ENCODE data around the gene PBXIP1. TPM values are rescaled to one million over a fixed set of nuclear protein-coding genes. Genes with fewer than 3 reads are reported as not detected.
A peak's percentile ranks its signal among the peaks of the same experiment; 100 is the strongest.
"Not testable (repeated sequence)": the region's sequence is repeated elsewhere in the genome, so short reads cannot be mapped to it uniquely, and the experiment has no call there.

PBXIP1 gene
- total RNA-seq, 4 donors from 2014 or later, result 11.1 to 51.1 (median 29.3) TPM

GRCh38 chr1:154908937-154909336, 47.0 kb downstream of the PBXIP1 start:
- WGBS, 2 donors, result 90 to 94% methylated on average over 5 of the region's 5 CpGs
- Histone ChIP-seq H3K36me3 (no peaks in the 10 kb centered on the region), H3K4me3 (no peak overlapping the region), H3K27ac (no peak overlapping the region), H3K27me3 (no peaks in the 10 kb centered on the region), H3K9me3 (no peaks in the 10 kb centered on the region), H3K4me1 (peaks cover 4 to 36% (median 11%) of the 10 kb centered on the region in 3 donors)
- DNase-seq, result no peak
- intact Hi-C loops (cut with DNase I), result no loop called here
- no peak for TF ChIP-seq CTCF (IDR thresholded peaks at IDR 0.05)
- no peak for TF ChIP-seq POLR2A (IDR thresholded peaks at IDR 0.05)

- H3K4me3 ChIP-seq; intact Hi-C loops (cut with DNase I); DNase-seq; H3K27me3 ChIP-seq; H3K9me3 ChIP-seq; H3K27ac ChIP-seq; H3K36me3 ChIP-seq: not testable (repeated sequence)
- WGBS, 2 donors, result 44 to 46% methylated on average over 3 of the region's 3 CpGs
- H3K4me1 ChIP-seq, result peaks cover 4 to 36% (median 11%) of the 10 kb centered on the region in 3 donors
Measured at GRCh38 chr1:154908129-154908528, 47.8 kb downstream of the PBXIP1 start.

DNA sequence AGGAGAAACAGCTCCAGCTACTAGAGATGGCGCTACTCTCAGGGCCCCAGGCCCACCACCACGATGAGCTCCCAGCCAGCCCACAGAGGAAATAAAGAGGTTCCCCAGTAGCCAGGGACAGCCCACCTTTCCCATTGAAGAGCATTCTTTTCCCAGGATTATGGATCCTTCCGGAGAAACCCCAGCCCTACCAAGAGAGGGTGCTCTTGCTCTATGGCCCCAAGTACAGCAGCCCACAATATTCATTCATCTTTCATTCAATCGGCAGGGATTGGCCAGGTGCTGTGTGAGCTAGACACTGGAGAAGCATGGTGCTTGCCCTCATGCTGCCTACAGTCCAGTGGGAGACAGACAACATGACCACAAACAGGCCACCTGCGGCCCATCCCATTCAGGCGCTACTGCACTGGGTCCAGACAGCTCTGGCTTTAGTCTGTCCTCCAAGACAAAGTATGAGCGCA, 49.2 kb downstream of the PBXIP1 start:
- Histone ChIP-seq H3K4me3 (no peak overlapping the region), H3K4me1 (peaks cover 4 to 27% (median 6%) of the 10 kb centered on the region in 3 donors), H3K36me3 (no peaks in the 10 kb centered on the region), H3K9me3 (no peaks in the 10 kb centered on the region), H3K27me3 (no peaks in the 10 kb centered on the region), H3K27ac (no peak overlapping the region)
- TF ChIP-seq POLR2A (IDR thresholded peaks at IDR 0.05) (no peak), CTCF (IDR thresholded peaks at IDR 0.05) (peak in 5 of 6 experiments; percentile 36 to 76 (median 54))
- WGBS, 2 donors, result 63 to 73% methylated on average over 6 of the region's 7 CpGs
- no peak for DNase-seq
- intact Hi-C loops (cut with DNase I), result no loop called here

DNA sequence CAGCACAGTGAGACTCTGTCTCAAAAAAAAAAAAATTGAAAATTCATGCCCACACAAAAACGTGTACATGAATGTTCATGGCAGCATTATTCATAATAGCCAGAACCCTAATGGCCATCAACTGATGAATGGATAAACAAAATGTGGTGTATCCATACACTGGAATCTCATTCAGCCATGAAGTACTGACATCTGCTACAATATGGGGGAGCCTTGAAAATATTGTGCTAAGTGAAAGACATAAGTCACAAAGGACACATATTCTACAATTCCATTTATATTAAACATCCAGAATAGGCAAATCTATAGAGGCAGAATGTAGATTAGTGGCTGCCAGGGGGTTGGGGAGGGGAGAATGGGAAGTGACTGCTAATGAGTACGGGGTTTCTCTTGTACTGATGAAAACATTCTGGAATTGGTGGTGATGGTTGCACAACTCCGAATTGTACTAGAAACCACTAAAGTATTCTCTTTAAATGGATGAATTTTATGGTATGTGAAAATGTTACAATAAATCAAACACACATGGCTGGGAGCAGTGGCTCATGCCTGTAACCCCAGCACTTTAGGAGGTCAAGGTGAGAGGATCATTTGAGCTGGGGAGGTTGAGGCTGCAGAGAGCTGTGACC, 52.8 kb downstream of the PBXIP1 start:
- Histone ChIP-seq H3K9me3 (no peaks in the 10 kb centered on the region), H3K27me3 (no peaks in the 10 kb centered on the region), H3K4me1 (no peaks in the 10 kb centered on the region), H3K27ac (no peak overlapping the region), H3K4me3 (no peak overlapping the region), H3K36me3 (no peaks in the 10 kb centered on the region)
- WGBS, 2 donors, result 30 to 49% methylated on average over 3 of the region's 3 CpGs
- TF ChIP-seq CTCF (IDR thresholded peaks at IDR 0.05), result no peak
- TF ChIP-seq POLR2A (IDR thresholded peaks at IDR 0.05), result no peak
- no peak for DNase-seq
- intact Hi-C loops (cut with DNase I), result no loop called here

DNA sequence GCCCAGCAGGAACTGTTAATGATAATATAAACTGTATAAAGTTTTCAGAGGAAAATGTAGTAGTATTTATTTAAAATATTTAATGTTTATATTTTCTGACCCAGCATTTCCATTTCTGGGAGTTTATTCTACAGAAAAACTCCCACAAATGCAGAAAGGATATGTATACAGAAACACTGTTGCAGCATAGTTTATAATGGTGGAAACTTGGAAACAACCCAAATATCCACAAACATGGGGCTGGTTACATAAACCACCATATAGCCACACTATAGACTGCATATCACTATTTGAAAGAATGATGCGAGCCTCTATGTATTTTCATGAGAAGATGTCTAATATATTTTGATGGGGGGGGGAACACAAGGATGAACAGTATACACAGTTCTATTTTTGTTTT, 54.3 kb downstream of the PBXIP1 start:
- WGBS, 2 donors, result 74 to 92% methylated on average over 1 of the region's 1 CpG
- Histone ChIP-seq H3K27me3 (no peaks in the 10 kb centered on the region), H3K9me3 (no peaks in the 10 kb centered on the region), H3K4me1 (peaks cover 0 to 6% (median 3%) of the 10 kb centered on the region in 3 donors), H3K4me3 (no peak overlapping the region), H3K27ac (no peak overlapping the region), H3K36me3 (no peaks in the 10 kb centered on the region)
- intact Hi-C loops (cut with DNase I), result no loop called here
- TF ChIP-seq CTCF (IDR thresholded peaks at IDR 0.05) (no peak), POLR2A (IDR thresholded peaks at IDR 0.05) (no peak)
- no peak for DNase-seq

GRCh38 chr1:154899041-154899440, 56.9 kb downstream of the PBXIP1 start:
- Histone ChIP-seq H3K4me1 (peaks cover 0 to 6% (median 3%) of the 10 kb centered on the region in 3 donors), H3K27ac (no peak overlapping the region), H3K27me3 (no peaks in the 10 kb centered on the region), H3K36me3 (no peaks in the 10 kb centered on the region), H3K9me3 (no peaks in the 10 kb centered on the region), H3K4me3 (no peak overlapping the region)
- no peak for DNase-seq
- WGBS, 2 donors, result 77 to 78% methylated on average over 6 of the region's 6 CpGs
- intact Hi-C loops (cut with DNase I), result no loop called here
- no peak for TF ChIP-seq POLR2A (IDR thresholded peaks at IDR 0.05)
- TF ChIP-seq CTCF (IDR thresholded peaks at IDR 0.05), result no peak
